ENCODE measurements around the gene NCOA6.

NCOA6 gene

DNA sequence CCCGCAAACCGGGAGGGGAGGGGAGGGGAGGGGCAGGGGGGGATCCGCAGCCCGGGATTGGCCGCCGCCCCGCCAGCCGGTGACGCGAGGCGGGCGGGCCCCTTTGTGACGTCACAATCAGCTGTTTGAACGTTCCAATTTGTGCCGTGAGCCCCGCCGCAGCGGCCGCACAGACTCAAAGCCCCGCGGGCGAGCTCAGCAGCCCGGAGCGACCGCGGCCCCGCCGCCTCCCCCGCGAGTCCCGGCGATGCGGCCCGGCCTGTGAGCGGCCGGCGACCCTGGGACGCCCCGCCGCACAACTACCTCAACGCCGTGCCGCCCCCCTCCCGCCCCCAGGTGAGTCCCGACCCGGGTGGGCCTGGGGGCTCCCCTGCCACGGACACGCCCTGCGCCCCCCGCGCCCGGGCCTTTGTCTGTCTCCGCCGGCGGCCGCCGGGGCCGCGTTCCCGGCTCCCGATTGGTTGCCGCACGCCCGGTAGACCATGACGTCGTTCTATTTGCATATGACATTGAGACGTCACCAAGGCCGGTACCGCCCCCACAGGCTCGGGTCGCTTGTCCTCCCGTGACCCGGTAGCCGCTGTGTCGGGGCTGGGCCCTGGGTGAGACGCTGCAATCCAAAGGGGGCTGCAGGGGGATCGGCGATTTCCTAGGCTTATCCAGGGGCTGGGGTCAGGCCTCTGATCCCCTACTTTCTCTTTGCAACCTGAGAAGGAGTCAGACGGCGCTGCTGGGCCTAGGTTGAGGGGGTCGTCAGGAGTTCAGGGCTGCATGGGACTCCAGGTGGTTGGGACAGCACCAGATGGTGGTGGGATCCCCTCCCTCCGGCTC lies 121.1 kb downstream of the NCOA6 start, which contains the start of gene TP53INP2:
Gene TP53INP2, plus strand, starts transcription at position 168 of the 831 bp plus-strand sequence. CDS start 4,396 bp downstream, outside the sequence.
- peak; percentile 75 for DNase-seq (ENCODE audit: low read depth)

- DNase-seq (ENCODE audit: low read depth) = no peak
These were observed 121.9 kb downstream of the NCOA6 start for GRCh38 chr20:34703424-34704176.

- DNase-seq (ENCODE audit: low read depth) = no peak
These were observed 122.4 kb downstream of the NCOA6 start for GRCh38 chr20:34703061-34703423.

GRCh38 chr20:34701405-34702085 lies 123.9 kb downstream of the NCOA6 start:
- DNase-seq (ENCODE audit: low read depth) = no peak

GRCh38 chr20:34693414-34693813 lies 132.0 kb downstream of the NCOA6 start:
- no peak for DNase-seq (ENCODE audit: low read depth)

- no peak for DNase-seq (ENCODE audit: low read depth)
These were observed 133.6 kb downstream of the NCOA6 start for GRCh38 chr20:34691838-34692237.

DNA sequence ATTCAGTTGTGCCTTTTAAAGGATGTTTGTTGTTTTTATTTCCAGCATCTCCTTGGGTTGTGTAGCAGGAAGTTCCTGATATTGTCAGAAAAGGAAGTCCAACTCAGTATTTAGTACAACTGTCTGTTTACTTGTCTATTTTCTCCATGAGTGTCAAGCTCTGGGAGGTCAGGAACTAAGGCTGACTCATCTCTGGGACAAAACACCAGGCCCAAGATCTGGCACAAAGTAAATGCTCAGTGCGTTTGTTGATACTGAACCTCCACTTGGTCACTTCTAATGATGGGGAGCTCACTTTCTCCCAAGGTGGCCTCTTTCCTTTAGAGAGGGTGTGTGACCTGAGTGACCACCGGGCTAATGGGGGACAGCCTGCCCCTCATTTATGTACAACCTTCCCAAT lies 136.0 kb downstream of the NCOA6 start:
- DNase-seq (ENCODE audit: low read depth) = no peak

- DNase-seq (ENCODE audit: low read depth) = no peak
These were observed 141.8 kb downstream of the NCOA6 start for GRCh38 chr20:34683667-34684066.

- DNase-seq (ENCODE audit: low read depth) = no peak
These were observed 144.8 kb downstream of the NCOA6 start for GRCh38 chr20:34680586-34681175.

DNA sequence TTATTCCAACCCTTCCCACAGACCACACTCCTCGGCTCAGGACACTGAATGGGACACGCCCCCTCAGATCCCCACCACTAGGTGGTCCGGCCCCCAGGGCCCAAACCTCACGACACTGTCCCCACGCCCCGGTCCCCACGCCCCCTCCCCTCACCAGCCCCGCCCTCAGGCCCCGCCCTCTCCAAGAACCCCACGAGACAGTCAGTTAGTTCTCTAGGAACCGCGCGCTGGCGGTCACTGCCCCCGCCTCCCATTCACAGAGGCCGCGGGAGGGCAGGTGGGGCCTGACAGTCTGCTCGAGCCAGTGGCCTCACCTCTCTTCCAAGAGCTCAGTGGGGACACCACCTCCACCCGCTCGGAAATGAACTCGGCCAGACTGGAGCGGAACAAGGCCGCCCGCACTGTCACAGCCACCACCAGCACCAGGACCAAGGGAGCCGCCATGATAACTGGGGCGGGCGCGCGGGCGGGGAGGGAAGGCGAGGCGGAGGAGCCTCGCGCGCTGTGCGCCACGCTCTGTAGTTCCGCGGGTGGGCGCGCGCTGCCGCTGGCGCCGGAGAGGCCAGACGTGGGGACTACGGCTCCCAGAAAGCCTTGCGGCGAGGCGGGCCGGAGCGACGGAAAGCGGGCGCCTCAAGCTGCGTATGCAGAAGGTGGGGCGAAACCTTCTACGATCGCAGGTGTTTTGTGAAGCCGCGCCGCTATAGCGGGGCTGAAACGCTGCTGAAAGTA lies 148.6 kb downstream of the NCOA6 start, which contains the start of gene PIGU:
Gene PIGU, minus strand, starts transcription at position 451 of the 732 bp plus-strand sequence. Its CDS starts 7 bp downstream, at position 444.
- peak; percentile 94 for DNase-seq (ENCODE audit: low read depth)

DNA sequence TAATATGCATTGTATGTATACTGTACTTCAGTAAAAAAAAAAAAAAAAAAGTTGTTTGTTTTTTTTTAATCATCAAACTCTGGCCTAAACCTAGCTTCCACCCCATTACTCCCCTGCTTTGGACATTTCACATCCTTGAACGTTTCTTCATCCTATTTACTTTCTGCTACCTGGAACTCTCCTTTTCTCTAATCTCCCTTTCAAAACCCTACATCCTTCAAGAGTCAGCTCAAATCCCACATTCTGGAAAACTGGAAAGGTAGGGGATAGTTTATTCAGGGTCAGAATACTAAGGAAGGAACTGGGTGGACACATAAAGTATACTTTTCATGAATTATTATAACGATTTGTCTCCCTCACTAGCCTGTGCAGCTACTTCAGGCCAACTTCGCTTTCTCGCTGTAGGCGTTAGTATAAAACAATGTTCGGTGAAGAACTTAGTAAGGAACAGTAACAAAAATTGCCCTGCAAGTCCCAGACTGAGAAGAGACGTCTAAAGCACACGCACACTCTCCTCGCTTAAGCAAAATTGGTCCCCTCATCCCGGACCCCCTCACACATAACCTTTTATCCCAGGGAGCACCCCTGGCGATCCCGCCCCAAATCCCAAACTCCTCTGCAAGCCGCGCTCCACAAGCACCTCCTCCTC lies 149.3 kb downstream of the NCOA6 start:
- no peak for DNase-seq (ENCODE audit: low read depth)

- DNase-seq (ENCODE audit: low read depth) = no peak
These were observed 149.9 kb downstream of the NCOA6 start for GRCh38 chr20:34675561-34675960.

GRCh38 chr20:34673412-34673811 lies 152.0 kb downstream of the NCOA6 start:
- DNase-seq (ENCODE audit: low read depth) = no peak

DNA sequence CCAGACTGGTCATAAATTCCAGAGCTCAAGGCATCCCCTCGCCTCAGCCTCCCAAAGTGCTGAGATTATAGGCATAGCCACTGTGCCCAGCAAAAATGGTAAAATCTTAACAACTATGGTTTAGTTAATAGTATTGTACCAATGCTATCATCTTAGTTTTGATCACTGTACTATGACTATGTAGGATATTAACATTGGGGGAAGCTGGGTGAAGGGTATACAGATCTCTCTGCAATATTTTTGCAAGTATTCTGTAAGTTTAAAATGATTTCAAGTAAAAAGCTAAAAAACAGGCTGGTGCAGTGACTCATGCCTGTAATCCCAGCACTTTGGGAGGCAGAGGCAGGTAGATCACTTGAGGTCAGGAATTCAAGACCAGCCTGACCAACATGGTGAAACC lies 156.4 kb downstream of the NCOA6 start:
- no peak for DNase-seq (ENCODE audit: low read depth)

All from stimulated activated CD8-positive, alpha-beta memory T cell treated with anti-CD3 and anti-CD28 coated beads, Interleukin-4, amount 100 ng/mL, for 24 hours (primary cell).